Endometrial microvascular endothelial cells (primary cell): ENCODE results near the gene PCNX2. TPM values are rescaled to one million over a fixed set of nuclear protein-coding genes. Genes with fewer than 3 reads are reported as not detected.

Experiments
- in situ Hi-C: cut with HindIII; loops from 2 replicates; pipeline ENCODE4 v1.10.0; 2017; ENCODE audit warnings: low sequenced_read_pairs, low pct_unique_long_range_greater_than_20kb; ENCODE audit errors: inconsistent ontology term
- total RNA-seq: library from RNA; depleted of rRNA; stranded (reverse); fragments of >200 nt; gene quantifications from one replicate; pipeline ENCODE4 v1.2.3, GENCODE V29; 2015; ENCODE audit errors: inconsistent ontology term

PCNX2 gene
- total RNA-seq, 1 donor from 2014 or later = 16.4 TPM

DNA sequence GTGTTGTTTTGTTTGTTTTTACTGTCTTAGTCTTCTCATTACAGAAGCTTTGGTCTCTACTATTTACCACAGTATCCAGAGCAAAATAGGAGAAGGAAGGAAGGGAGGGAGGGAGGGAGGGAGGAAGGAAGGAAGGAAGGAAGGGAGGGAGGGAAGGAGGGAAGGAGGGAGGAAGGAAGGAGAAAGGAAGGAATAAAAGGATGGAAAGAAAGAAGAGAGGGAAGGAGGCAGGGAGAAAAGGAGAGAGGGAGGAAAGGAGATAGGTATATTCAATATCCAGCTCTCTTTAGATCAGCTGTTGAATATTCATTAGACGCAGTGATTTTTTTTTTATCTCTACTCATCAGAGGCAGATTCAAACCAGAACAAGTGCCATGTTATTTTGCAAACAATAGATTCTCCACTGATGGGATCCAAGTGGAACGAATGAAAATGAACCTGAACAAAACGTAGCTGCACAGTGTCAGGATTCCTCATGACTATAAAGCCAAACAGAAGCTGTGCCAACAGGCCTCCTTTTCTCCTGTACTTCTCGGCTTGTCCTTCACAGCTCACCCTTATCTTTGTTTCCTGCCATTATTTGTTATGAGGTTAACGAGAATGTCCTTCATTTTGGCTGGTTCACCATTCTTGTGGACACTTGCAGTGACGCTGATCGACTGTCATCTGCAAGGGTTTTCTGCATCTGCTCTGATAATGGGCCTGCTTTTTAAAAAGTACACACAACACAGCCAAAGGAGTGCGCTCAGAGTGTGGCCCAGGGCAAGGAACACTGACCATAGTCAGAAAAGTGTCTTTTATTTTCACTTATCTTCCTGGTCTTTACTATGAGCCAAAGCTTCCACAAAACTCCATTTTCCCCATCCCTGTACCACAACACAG, 352.9 kb downstream of the PCNX2 start:
- in situ Hi-C loops = no loop called here

DNA sequence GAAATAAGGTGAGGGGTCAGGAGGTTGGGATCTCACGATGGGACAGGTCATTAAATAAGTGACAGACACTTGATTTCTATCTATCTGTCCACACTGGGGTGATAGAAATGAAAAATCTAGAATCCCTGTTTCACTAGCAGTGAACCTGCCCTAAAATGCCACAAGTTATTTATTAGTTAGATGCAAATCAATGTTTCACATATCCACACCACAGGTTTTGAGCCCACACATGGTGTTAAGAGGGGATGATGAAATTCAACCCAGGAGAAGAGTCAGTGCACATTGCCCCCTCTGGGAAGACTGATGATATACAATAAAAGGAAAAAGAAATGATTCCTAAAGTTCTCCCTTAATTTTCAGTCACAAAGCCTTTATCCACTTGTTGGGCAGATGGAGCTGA, 355.3 kb downstream of the PCNX2 start:
- in situ Hi-C loops = no loop called here

DNA sequence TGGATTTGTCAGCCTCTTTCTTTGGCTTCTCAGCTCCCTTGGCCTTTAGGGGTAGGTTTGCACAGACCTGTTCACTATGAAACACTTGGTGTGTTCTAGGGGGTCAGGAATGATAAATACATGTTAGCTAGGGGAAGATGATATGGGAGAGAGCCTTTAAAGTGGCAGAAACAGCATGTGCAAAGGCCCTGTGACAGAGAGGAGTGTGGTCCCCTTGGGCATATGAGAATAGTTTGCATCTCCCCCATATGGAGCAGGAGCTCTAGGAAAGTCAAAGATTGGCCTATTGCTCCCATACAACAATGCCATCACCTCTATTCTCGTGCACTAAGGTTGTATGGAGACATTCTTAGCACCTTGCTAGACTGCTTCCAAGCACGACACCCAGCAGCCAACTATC, 355.8 kb downstream of the PCNX2 start:
- in situ Hi-C loops = no loop called here

DNA sequence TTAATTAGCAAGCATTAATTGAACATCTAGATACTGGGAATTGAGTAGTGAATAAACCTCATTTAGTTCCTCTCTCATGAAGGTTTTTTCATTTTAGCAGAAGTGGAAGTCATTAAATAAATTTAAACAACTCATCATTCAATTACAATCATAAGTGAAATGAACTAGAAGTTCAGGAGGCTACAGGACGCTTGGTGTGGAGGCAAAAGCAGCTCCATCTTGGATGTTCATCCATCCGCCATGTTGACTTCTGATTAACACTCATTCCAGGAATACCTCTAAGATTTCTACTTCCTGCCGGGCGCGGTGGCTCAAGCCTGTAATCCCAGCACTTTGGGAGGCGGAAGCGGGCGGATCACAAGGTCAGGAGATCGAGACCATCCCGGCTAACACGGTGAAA, 356.6 kb downstream of the PCNX2 start:
- in situ Hi-C loops = no loop called here

DNA sequence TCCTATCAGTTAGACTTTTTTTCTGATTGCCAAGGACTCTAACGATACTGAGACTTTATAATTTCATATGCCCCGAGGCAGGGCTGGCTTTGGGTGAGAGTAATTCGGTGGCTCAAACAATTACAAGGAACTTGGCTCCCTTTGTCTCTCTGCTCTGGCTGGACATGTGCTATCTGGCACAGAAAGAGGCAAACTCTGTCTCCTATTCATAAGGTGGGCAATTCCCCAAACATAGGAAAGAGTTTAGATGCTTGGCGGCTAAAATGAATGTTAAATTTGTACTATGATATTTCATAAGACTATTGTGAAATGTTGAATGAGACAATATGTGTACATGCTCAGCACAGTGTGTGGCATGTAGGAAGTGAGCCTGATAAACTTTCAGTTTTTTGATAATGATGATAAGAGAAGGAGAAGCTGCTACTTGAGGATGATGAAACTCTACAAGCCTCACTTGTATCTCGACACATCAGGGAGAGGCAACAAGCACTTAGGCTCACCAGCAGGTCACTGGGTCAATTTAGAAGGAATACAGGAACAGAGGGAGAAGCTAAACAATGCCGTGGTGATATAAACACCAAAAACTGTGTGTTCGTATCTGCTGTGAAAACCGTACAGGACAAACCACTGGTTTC, 357.7 kb downstream of the PCNX2 start:
- in situ Hi-C loops = no loop called here

DNA sequence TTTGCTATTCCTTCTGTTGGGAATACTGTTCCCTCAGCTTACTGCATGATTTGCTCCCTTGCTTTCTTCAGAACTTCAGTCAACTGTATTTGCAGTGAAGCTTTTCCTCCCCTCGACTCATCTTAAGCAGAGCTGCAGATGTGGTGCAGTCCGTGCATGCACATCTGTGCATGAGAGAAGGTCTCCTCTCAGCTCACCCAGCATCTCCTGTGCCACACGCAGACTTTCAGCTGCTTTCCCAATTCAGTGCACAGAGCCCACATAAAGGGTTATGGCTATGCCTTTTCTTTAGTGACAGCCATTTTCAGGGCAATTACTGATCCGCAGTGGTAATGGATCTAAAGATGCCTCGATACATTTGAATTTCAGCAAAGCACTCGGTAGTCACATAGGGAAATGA, 358.6 kb downstream of the PCNX2 start:
- in situ Hi-C loops = no loop called here

Other genes with a start within 250 kb of the PCNX2 start
- gene MAP3K21, start 32.0 kb upstream of the PCNX2 start, total RNA-seq = 0.93 TPM